Brain microvascular endothelial cell (primary cell): ENCODE results near the gene MRPS18B.

Experiments used
- DNase-seq: peaks from one replicate; pipeline ENCODE4 v3.0.0-alpha.2; 2020
- H3K27ac ChIP-seq: fragments of 250-450 bp; sonication (Bioruptor Pico); 2 replicates; pipeline ENCODE4 v1.5.1; 2020; ENCODE audit warnings: mild to moderate bottlenecking, moderate library complexity
- H3K27me3 ChIP-seq: fragments of 250-450 bp; sonication (Bioruptor Pico); replicated peaks from 2 replicates; pipeline ENCODE4 v1.5.1; 2020; ENCODE audit warnings: mild to moderate bottlenecking
- H3K36me3 ChIP-seq: fragments of 250-450 bp; sonication (Bioruptor Pico); replicated peaks from 2 replicates; pipeline ENCODE4 v1.5.1; 2020; ENCODE audit warnings: mild to moderate bottlenecking
- H3K4me3 ChIP-seq: 2 replicates; pipeline ENCODE4 v1.5.1; 2011; ENCODE audit warnings: low read depth, mild to moderate bottlenecking, control low read depth, low read length, moderate library complexity
- CTCF ChIP-seq: IDR thresholded peaks from 2 replicates; pipeline ENCODE4 v1.5.1; 2011; ENCODE audit warnings: low read depth, mild to moderate bottlenecking, moderate library complexity, low read length, control low read depth, inconsistent platforms; ENCODE audit errors: missing control alignments
- in situ Hi-C: cut with HindIII; loops from 2 replicates; pipeline ENCODE4 v1.10.0; 2017; ENCODE audit warnings: low sequenced_read_pairs, low pct_ligation_motif_present

The MRPS18B gene

GRCh38 chr6:30599625-30600324 is 17.9 kb upstream of the MRPS18B start:
- in situ Hi-C loops = no loop called here
- peaks cover 49% of the 10 kb centered on the region for H3K36me3 ChIP-seq
- no peaks in the 10 kb centered on the region for H3K27me3 ChIP-seq
- no peak overlapping the region for H3K4me3 ChIP-seq
- no peak for DNase-seq
- H3K27ac ChIP-seq = no peak overlapping the region
- no peak for TF ChIP-seq CTCF

GRCh38 chr6:30600451-30600961 is 17.1 kb upstream of the MRPS18B start:
- no peak for TF ChIP-seq CTCF
- Histone ChIP-seq H3K4me3 (no peak overlapping the region), H3K27ac (no peak overlapping the region), H3K27me3 (no peaks in the 10 kb centered on the region), H3K36me3 (peaks cover 55% of the 10 kb centered on the region)
- in situ Hi-C loops = no loop called here
- DNase-seq = no peak

- H3K4me3 ChIP-seq = no peak overlapping the region
- in situ Hi-C loops = no loop called here
These were observed 16.2 kb upstream of the MRPS18B start for GRCh38 chr6:30601436-30601814.

GRCh38 chr6:30601815-30602641 is 15.6 kb upstream of the MRPS18B start:
- Histone ChIP-seq H3K4me3 (no peak overlapping the region), H3K27me3 (no peaks in the 10 kb centered on the region), H3K27ac (no peak overlapping the region), H3K36me3 (peaks cover 70% of the 10 kb centered on the region)
- in situ Hi-C loops = no loop called here
- TF ChIP-seq CTCF = no peak
- no peak for DNase-seq

More at GRCh38 chr6:30601436-30601814, 16.2 kb upstream of the MRPS18B start:
- no peak for TF ChIP-seq CTCF
- Histone ChIP-seq H3K27me3 (no peaks in the 10 kb centered on the region), H3K36me3 (peaks cover 64% of the 10 kb centered on the region), H3K27ac (no peak overlapping the region)
- DNase-seq = no peak

- Histone ChIP-seq H3K27me3 (no peaks in the 10 kb centered on the region), H3K36me3 (peaks cover 85% of the 10 kb centered on the region)
- in situ Hi-C loops = no loop called here
These were observed 13.7 kb upstream of the MRPS18B start for GRCh38 chr6:30603961-30604360.

More at GRCh38 chr6:30603961-30604360, 13.7 kb upstream of the MRPS18B start:
- H3K4me3 ChIP-seq = no peak overlapping the region
- H3K27ac ChIP-seq = no peak overlapping the region
- no peak for TF ChIP-seq CTCF
- DNase-seq = no peak
